H9 (cell line): ENCODE measurements around the gene TBC1D5. TPM values are rescaled to one million over a fixed set of nuclear protein-coding genes. Genes with fewer than 3 reads are reported as not detected.

ENCODE experiments used
- DNase-seq: peaks from one replicate; pipeline ENCODE4 v3.0.0-alpha.2; 2017
- H2AFZ ChIP-seq: one replicate; pipeline ENCODE4 v1.6.1; 2013; ENCODE audit warnings: mild to moderate bottlenecking, low read length, control low read depth, moderate library complexity
- H2AK5ac ChIP-seq: 2 replicates; pipeline ENCODE4 v1.6.1; 2013; ENCODE audit warnings: low read length, control low read depth, mixed read lengths; ENCODE audit not compliant: insufficient read length
- H2BK120ac ChIP-seq: one replicate; pipeline ENCODE4 v1.6.1; 2013; ENCODE audit warnings: low read depth, mild to moderate bottlenecking, low read length, control low read depth, inconsistent platforms; ENCODE audit not compliant: poor library complexity, severe bottlenecking
- H2BK12ac ChIP-seq: 2 replicates; pipeline ENCODE4 v1.6.1; 2013; ENCODE audit warnings: low read length, control low read depth, mixed read lengths, low read depth; ENCODE audit not compliant: insufficient read length
- H2BK15ac ChIP-seq: 2 replicates; pipeline ENCODE4 v1.6.1; 2013; ENCODE audit warnings: low read depth, low read length, control low read depth
- H2BK20ac ChIP-seq: one replicate; pipeline ENCODE4 v1.6.1; 2013; ENCODE audit warnings: low read depth, mild to moderate bottlenecking, low read length, control low read depth, inconsistent platforms; ENCODE audit not compliant: poor library complexity, severe bottlenecking
- H2BK5ac ChIP-seq: 2 replicates; pipeline ENCODE4 v1.6.1; 2013; ENCODE audit warnings: low read length, control low read depth, mixed read lengths; ENCODE audit not compliant: insufficient read length
- H3K14ac ChIP-seq: 2 replicates; pipeline ENCODE4 v1.6.1; 2013; ENCODE audit warnings: low read length, control low read depth; ENCODE audit not compliant: insufficient read depth
- H3K18ac ChIP-seq: 2 replicates; pipeline ENCODE4 v1.6.1; 2013; ENCODE audit warnings: low read depth, mild to moderate bottlenecking, mixed read lengths, low read length, control low read depth; ENCODE audit not compliant: insufficient read length
- H3K23ac ChIP-seq: 2 replicates; pipeline ENCODE4 v1.6.1; 2013; ENCODE audit warnings: low read length, control low read depth, mixed read lengths, low read depth; ENCODE audit not compliant: insufficient read length
- H3K23me2 ChIP-seq: 2 replicates; pipeline ENCODE4 v1.6.1; 2013; ENCODE audit warnings: low read depth, mild to moderate bottlenecking, mixed read lengths, low read length, control low read depth; ENCODE audit not compliant: insufficient read length, poor library complexity, severe bottlenecking
- H3K27ac ChIP-seq: 2 replicates; pipeline ENCODE4 v1.5.1; 2013; ENCODE audit warnings: low read length, control low read depth, mixed read lengths, low read depth; ENCODE audit not compliant: insufficient read length
- H3K27me3 ChIP-seq: 2 replicates; pipeline ENCODE4 v1.6.1; 2013; ENCODE audit warnings: low read length, control low read depth, inconsistent platforms; ENCODE audit not compliant: insufficient read depth
- H3K4ac ChIP-seq: 2 replicates; pipeline ENCODE4 v1.6.1; 2013; ENCODE audit warnings: low read depth, mild to moderate bottlenecking, control low read depth, inconsistent platforms, low read length, moderate library complexity
- H3K4me1 ChIP-seq: 2 replicates; pipeline ENCODE4 v1.6.1; 2013; ENCODE audit warnings: low read length, control low read depth, inconsistent platforms; ENCODE audit not compliant: insufficient read depth
- H3K4me2 ChIP-seq: 2 replicates; pipeline ENCODE4 v1.6.1; 2013; ENCODE audit warnings: low read length, control low read depth, mixed read lengths; ENCODE audit not compliant: insufficient read length, insufficient read depth
- H3K56ac ChIP-seq: 2 replicates; pipeline ENCODE4 v1.6.1; 2013; ENCODE audit warnings: low read depth, mild to moderate bottlenecking, mixed read lengths, low read length, control low read depth; ENCODE audit not compliant: insufficient read length
- H3K79me1 ChIP-seq: 2 replicates; pipeline ENCODE4 v1.6.1; 2013; ENCODE audit warnings: low read depth, mild to moderate bottlenecking, moderate library complexity, low read length, control low read depth, inconsistent platforms; ENCODE audit not compliant: insufficient read depth, poor library complexity, severe bottlenecking
- H3K79me2 ChIP-seq: 2 replicates; pipeline ENCODE4 v1.6.1; 2013; ENCODE audit warnings: low read length, control low read depth, inconsistent platforms; ENCODE audit not compliant: insufficient read depth
- H3K9ac ChIP-seq: 2 replicates; pipeline ENCODE4 v1.6.1; 2013; ENCODE audit warnings: low read length, control low read depth, mixed read lengths; ENCODE audit not compliant: insufficient read length; ENCODE audit errors: extremely low read depth
- H3K9me3 ChIP-seq: one replicate; pipeline ENCODE4 v1.6.1; 2013; ENCODE audit warnings: low read depth, low read length, inconsistent platforms; ENCODE audit not compliant: control insufficient read depth
- H3T11ph ChIP-seq: one replicate; pipeline ENCODE4 v1.6.1; 2013; ENCODE audit warnings: mild to moderate bottlenecking, low read length, control low read depth, inconsistent platforms
- H4K20me1 ChIP-seq: one replicate; pipeline ENCODE4 v1.6.1; 2013; ENCODE audit not compliant: control insufficient read depth, insufficient read length, insufficient read depth
- H4K5ac ChIP-seq: 2 replicates; pipeline ENCODE4 v1.6.1; 2013; ENCODE audit warnings: low read depth, mild to moderate bottlenecking, mixed read lengths, low read length, control low read depth; ENCODE audit not compliant: insufficient read length
- H4K8ac ChIP-seq: replicated peaks from 2 replicates; pipeline ENCODE4 v1.6.1; 2013; ENCODE audit warnings: low read length, control low read depth, mixed read lengths, low read depth; ENCODE audit not compliant: insufficient read length
- H4K91ac ChIP-seq: 2 replicates; pipeline ENCODE4 v1.6.1; 2013; ENCODE audit warnings: low read depth, mild to moderate bottlenecking, moderate library complexity, mixed read lengths, low read length, control low read depth; ENCODE audit not compliant: insufficient read length
- H3K27ac Mint-ChIP-seq, 3 experiments: 2 replicates in 2 of 3; 3 replicates in 1 of 3; pipeline ENCODE4 v1.8.0; 2020 to 2021; ENCODE audit warnings: mixed read lengths in 3 of 3, mild to moderate bottlenecking in 1 of 3, moderate library complexity in 1 of 3
- H3K27me3 Mint-ChIP-seq: 2 replicates; pipeline ENCODE4 v1.8.0; 2021; ENCODE audit warnings: low read depth, mild to moderate bottlenecking, moderate library complexity, mixed read lengths
- H3K36me3 Mint-ChIP-seq, 3 experiments: 2 replicates in 2 of 3; 3 replicates in 1 of 3; pipeline ENCODE4 v1.8.0; 2020 to 2021; ENCODE audit warnings: low read depth in 3 of 3, mixed read lengths in 3 of 3; ENCODE audit not compliant: insufficient read depth in 1 of 3
- H3K4me1 Mint-ChIP-seq, 2 experiments: 2 replicates each; pipeline ENCODE4 v1.8.0; 2020; ENCODE audit warnings: mixed read lengths in 2 of 2
- H3K4me3 Mint-ChIP-seq, 2 experiments: 2 replicates in 1 of 2; 3 replicates in 1 of 2; pipeline ENCODE4 v1.8.0; 2020 to 2021; ENCODE audit warnings: mild to moderate bottlenecking in 2 of 2, mixed read lengths in 2 of 2, moderate library complexity in 1 of 2
- H3K9me3 Mint-ChIP-seq, 2 experiments: 2 replicates in 1 of 2; 3 replicates in 1 of 2; pipeline ENCODE4 v1.8.0; 2020; ENCODE audit warnings: mild to moderate bottlenecking in 2 of 2, mixed read lengths in 2 of 2, moderate library complexity in 1 of 2
- CTCF ChIP-seq: fragments of 200-600 bp; sonication (generic); conservative IDR thresholded peaks from 3 replicates; pipeline ENCODE4 v1.8.0; 2021; ENCODE audit warnings: antibody characterized with exemption, mild to moderate bottlenecking
- WGBS: extraction: QIAGEN DNeasy Blood & Tissue Kit; methylation state at CpG from one replicate; pipeline ENCODE4 v1.1.7; 2013; ENCODE audit warnings: missing lambda C conversion rate, low lambda C conversion rate, mixed read lengths; ENCODE audit not compliant: insufficient read length; ENCODE audit errors: extremely low coverage; 5-methylcytosine and 5-hydroxymethylcytosine counted together
- total RNA-seq: library from RNA; stranded (reverse); gene quantifications from 2 replicates; pipeline ENCODE4 v1.2.1, GENCODE V29; 2021

The TBC1D5 gene
- total RNA-seq, 1 experiment from 2014 or later = 25.0 TPM

- Histone ChIP-seq H3K9ac (no peak overlapping the region), H3K79me2 (no peaks in the 10 kb centered on the region), H4K91ac (no peak overlapping the region), H2BK20ac (no peak overlapping the region), H4K5ac (no peak overlapping the region), H2BK15ac (no peak overlapping the region), H4K8ac (no peak overlapping the region), H3K27me3 (no peaks in the 10 kb centered on the region), H2BK120ac (no peak overlapping the region), H3K4me1 (no peaks in the 10 kb centered on the region; the same call in 1 of the 2 replicates), H3K79me1 (no peaks in the 10 kb centered on the region), H3K14ac (no peak overlapping the region; the same call in 1 of the 2 replicates), H3K9me3 (no peaks in the 10 kb centered on the region), H4K20me1 (no peaks in the 10 kb centered on the region), H3K23ac (no peak overlapping the region), H2BK5ac (no peak overlapping the region), H3K4me2 (no peak overlapping the region), H3T11ph (no peak overlapping the region), H2AFZ (no peak overlapping the region), H3K4ac (no peak overlapping the region), H3K23me2 (no peaks in the 10 kb centered on the region), H2BK12ac (no peak overlapping the region), H3K56ac (no peak overlapping the region), H3K18ac (no peak overlapping the region), H2AK5ac (no peak overlapping the region), H3K27ac (no peak overlapping the region)
- peaks cover 3% of the 10 kb centered on the region for H3K27me3 Mint-ChIP-seq
- H3K4me1 Mint-ChIP-seq = peaks cover 17 to 18% of the 10 kb centered on the region in 2 experiments
- no peak overlapping the region for H3K4me3 Mint-ChIP-seq
- peaks cover 0 to 5% (median 0%) of the 10 kb centered on the region in 3 experiments; a peak in 1 of 7 replicates for H3K36me3 Mint-ChIP-seq
- no peak for TF ChIP-seq CTCF
- peaks cover 0 to 9% of the 10 kb centered on the region in 2 experiments; a peak in 2 of 5 replicates for H3K9me3 Mint-ChIP-seq
- H3K27ac Mint-ChIP-seq = no peak overlapping the region
- DNase-seq = no peak
- no CpG with 5 or more reads among the region's 7 CpGs for WGBS
Observed at GRCh38 chr3:17138246-17139039, 604.0 kb downstream of the TBC1D5 start.
